ENCODE results near the gene ANKRD39. TPM values are rescaled to one million over a fixed set of nuclear protein-coding genes. Genes with fewer than 3 reads are reported as not detected.

Gene ANKRD39
- total RNA-seq, 4 donors from 2014 or later, result 13.3 to 20.4 (median 17.1) TPM

- H3K4me3 ChIP-seq, result no peak overlapping the region
- peak; percentile 4 for ATAC-seq
- no peak overlapping the region for H3K27ac ChIP-seq
These were observed 17.7 kb downstream of the ANKRD39 start for GRCh38 chr2:96839875-96840850.

DNA sequence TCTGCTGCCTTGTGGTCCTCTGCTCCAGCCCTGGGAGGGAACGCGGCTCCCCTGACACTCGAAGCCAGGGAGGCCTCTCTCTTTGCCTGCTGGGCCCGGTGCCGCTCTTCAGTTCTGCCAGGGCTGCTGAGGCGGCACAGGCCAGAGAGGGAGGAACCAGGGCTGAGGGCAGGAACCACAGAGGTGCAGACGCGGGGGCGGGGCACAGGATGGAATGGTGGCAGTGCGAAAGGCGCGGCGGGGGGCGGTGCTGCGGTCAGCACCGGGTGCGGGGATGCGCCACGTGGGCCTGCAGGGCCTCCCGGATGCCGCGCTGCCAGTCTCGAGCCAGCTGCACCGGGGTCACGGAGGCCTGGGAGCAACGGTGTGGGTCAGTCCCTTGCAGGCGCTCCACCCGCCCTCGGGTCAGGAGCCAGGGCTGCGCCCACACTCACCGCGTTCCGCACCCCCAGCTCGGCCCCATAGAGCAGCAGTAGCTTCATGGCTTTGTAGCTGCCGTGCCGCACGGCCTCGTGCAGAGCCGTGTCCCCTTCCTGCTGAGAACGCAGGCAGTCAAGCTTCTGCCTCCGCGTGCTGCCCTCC is 18.4 kb downstream of the ANKRD39 start:
- peak; percentile 45 for ATAC-seq
- H3K27me3 ChIP-seq, result no peaks in the 10 kb centered on the region
- no peak overlapping the region for H3K27ac ChIP-seq
- H3K9me3 ChIP-seq, result no peaks in the 10 kb centered on the region
- no CpG with 5 or more reads among the region's 42 CpGs for WGBS, 2 donors (ENCODE audit: low coverage in 1 of 2)
- peaks cover 0 to 19% (median 0%) of the 10 kb centered on the region in 3 donors for H3K4me1 ChIP-seq
- no peak for TF ChIP-seq POLR2AphosphoS5 (IDR thresholded peaks at IDR 0.05)
- no peak for TF ChIP-seq EP300 (IDR thresholded peaks at IDR 0.05)
- no peak for TF ChIP-seq CTCF (IDR thresholded peaks at IDR 0.05)
- no peak for TF ChIP-seq POLR2A (IDR thresholded peaks at IDR 0.05)
- peaks cover 0 to 64% of the 10 kb centered on the region in 2 donors for H3K36me3 ChIP-seq
- no peak overlapping the region for H3K4me3 ChIP-seq

More at GRCh38 chr2:96839875-96840850, 17.7 kb downstream of the ANKRD39 start:
- Histone ChIP-seq H3K9me3 (no peaks in the 10 kb centered on the region), H3K4me1 (peaks cover 0 to 19% (median 0%) of the 10 kb centered on the region in 3 donors), H3K36me3 (peaks cover 0 to 61% of the 10 kb centered on the region in 2 donors), H3K27me3 (no peaks in the 10 kb centered on the region)
- WGBS, 2 donors (ENCODE audit: low coverage in 1 of 2), result 87% methylated on average over 3 of the region's 37 CpGs; no CpG with 5 or more reads in 1 of the 2 donors
- no peak for TF ChIP-seq POLR2AphosphoS5 (IDR thresholded peaks at IDR 0.05)
- no peak for TF ChIP-seq CTCF (IDR thresholded peaks at IDR 0.05)
- TF ChIP-seq POLR2A (IDR thresholded peaks at IDR 0.05), result no peak

DNA sequence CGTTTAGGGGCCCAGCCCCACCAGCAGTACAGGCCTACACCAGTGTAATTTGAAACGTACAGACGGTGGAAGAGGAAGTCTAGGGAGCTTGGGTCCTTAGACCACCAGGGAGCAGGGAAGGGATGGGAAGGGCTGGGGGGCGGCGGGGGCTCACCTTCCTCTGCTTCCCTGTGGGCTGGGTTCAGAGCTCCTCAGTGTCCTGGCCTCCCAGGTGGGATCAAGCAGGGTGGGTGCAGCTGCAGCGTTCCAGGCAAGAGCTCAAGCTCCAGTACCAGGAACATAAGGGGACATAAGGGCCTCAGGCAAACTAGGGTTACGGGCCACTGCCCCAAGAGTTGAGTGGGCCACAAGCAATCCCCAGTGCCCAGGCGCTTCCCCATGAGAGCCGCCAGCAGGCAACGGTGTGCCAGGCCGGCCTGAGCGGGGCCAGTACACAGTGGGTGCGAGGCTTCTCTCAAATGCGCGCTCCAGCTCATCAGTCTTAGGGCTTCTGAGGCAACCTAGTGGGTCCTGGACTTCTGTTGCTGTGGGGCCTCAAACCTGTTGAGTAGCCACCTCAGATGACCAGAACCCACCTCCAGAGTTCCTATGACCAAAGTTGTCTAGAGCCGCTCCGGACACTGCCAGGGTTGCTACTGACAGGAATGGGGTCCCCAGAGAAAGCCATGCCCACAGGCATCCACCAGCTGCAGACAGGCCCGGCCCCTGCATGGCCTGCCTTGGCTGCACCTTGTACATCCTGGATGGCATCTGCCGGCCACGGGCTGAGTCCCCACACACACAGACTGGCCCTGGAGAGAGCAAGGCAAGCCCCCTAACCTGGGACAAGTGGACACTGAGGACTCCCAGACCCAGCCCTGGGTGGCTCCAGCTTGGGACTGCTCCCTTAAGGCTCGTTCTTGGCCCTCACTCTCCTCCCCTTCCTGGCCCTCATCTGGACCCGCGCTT is 19.2 kb downstream of the ANKRD39 start:
- ATAC-seq, result no peak
- WGBS, 2 donors (ENCODE audit: low coverage in 1 of 2), result no CpG with 5 or more reads among the region's 23 CpGs
- Histone ChIP-seq H3K4me1 (peaks cover 0 to 19% (median 0%) of the 10 kb centered on the region in 3 donors), H3K27ac (no peak overlapping the region), H3K36me3 (peaks cover 0 to 69% of the 10 kb centered on the region in 2 donors), H3K4me3 (no peak overlapping the region), H3K27me3 (no peaks in the 10 kb centered on the region), H3K9me3 (no peaks in the 10 kb centered on the region)
- no peak for TF ChIP-seq POLR2A (IDR thresholded peaks at IDR 0.05)
- no peak for TF ChIP-seq POLR2AphosphoS5 (IDR thresholded peaks at IDR 0.05)
- TF ChIP-seq EP300 (IDR thresholded peaks at IDR 0.05), result no peak
- TF ChIP-seq CTCF (IDR thresholded peaks at IDR 0.05), result no peak

DNA sequence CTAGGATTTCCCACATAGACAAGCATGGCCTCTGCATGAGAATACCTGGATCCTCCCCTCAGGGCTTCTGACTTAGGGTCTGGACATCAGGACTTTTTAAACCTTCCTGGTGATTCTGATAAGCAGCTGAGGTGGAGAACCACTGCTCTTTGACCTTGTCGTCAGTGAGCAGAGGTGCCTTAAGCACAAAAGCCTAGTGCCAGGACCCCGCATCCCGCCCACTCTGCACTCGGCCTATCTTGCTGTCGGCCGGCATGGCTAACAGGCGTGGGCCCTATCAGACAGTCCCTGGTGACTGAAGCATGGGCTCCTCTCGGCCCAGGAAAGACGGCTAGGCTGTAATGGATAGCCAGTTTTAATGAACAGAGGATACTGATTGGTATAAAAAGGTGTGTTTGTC is 20.2 kb downstream of the ANKRD39 start:
- Histone ChIP-seq H3K36me3 (peaks cover 0 to 79% of the 10 kb centered on the region in 2 donors), H3K27me3 (no peaks in the 10 kb centered on the region), H3K4me1 (peaks cover 0 to 24% (median 5%) of the 10 kb centered on the region in 3 donors), H3K4me3 (no peak overlapping the region), H3K9me3 (no peaks in the 10 kb centered on the region), H3K27ac (no peak overlapping the region)
- 90% methylated on average over 2 of the region's 9 CpGs; no CpG with 5 or more reads in 1 of the 2 donors for WGBS, 2 donors (ENCODE audit: low coverage in 1 of 2)
- TF ChIP-seq POLR2AphosphoS5 (IDR thresholded peaks at IDR 0.05) (no peak), EP300 (IDR thresholded peaks at IDR 0.05) (no peak), POLR2A (IDR thresholded peaks at IDR 0.05) (no peak), CTCF (IDR thresholded peaks at IDR 0.05) (no peak)
- no peak for ATAC-seq

Measured in gastroesophageal sphincter (tissue), 4 donors.